SK-N-SH (cell line): ENCODE measurements around the gene NCF2. TPM values are rescaled to one million over a fixed set of nuclear protein-coding genes. Genes with fewer than 3 reads are reported as not detected.

Source experiments
- CTCF ChIA-PET: fragments of 300-600, 350-600 bp; formaldehyde crosslinking; extraction: SDS; loops from one replicate; lab custom pipeline; 2021; lab: Yijun Ruan, JAX
- POLR2A ChIA-PET: fragments of 350-600 bp; sonication (Branson Sonifier 250); formaldehyde crosslinking; extraction: SDS; loops from one replicate; lab custom pipeline; 2020; ENCODE audit warnings: antibody characterized with exemption, inconsistent platforms; lab: Yijun Ruan, JAX
- DNase-seq: peaks from one replicate; pipeline ENCODE4 v3.0.0; 2012
- H2AFZ ChIP-seq: fragments of 200-600 bp; sonication (generic); 2 replicates; pipeline ENCODE4 v1.8.1; 2016; ENCODE audit warnings: antibody characterized with exemption, mild to moderate bottlenecking, low read depth
- H3F3A ChIP-seq: fragments of 200-600 bp; sonication (generic); replicated peaks from 2 replicates; pipeline ENCODE3; 2016; ENCODE audit warnings: antibody characterized with exemption, mild to moderate bottlenecking; ENCODE audit not compliant: insufficient read depth
- H3K27ac ChIP-seq, 2 experiments: fragments of 200-500 bp in 1 of 2; fragments of 200-600 bp in 1 of 2; sonication (Bioruptor generic) in 1 of 2; sonication (generic), shearing (Covaris generic) in 1 of 2; 2 replicates each; pipeline versions ENCODE4 v1.5.1 to v1.6.1; 2014 to 2016; ENCODE audit warnings: low read depth in 2 of 2, inconsistent platforms in 1 of 2, low read length in 1 of 2, mild to moderate bottlenecking in 1 of 2, mixed read lengths in 1 of 2
- H3K27me3 ChIP-seq: fragments of 200-600 bp; sonication (generic), shearing (Covaris generic); 2 replicates; pipeline ENCODE4 v1.6.1; 2016; ENCODE audit warnings: mixed run types; ENCODE audit not compliant: insufficient read depth
- H3K36me3 ChIP-seq, 2 experiments: fragments of 200-500 bp in 1 of 2; fragments of 200-600 bp in 1 of 2; sonication (Bioruptor generic) in 1 of 2; sonication (generic) in 1 of 2; replicated peaks in 1 of 2; 2 replicates each; pipeline versions ENCODE3 to v1.5.1; 2014 to 2016; ENCODE audit warnings: low read length in 1 of 2, mild to moderate bottlenecking in 1 of 2; ENCODE audit not compliant: insufficient read depth in 2 of 2, control insufficient read depth in 1 of 2
- H3K4me1 ChIP-seq, 2 experiments: fragments of 200-500 bp in 1 of 2; fragments of 200-600 bp in 1 of 2; sonication (Bioruptor generic) in 1 of 2; sonication (generic), shearing (Covaris generic) in 1 of 2; 2 replicates each; pipeline versions ENCODE4 v1.5.1 to v1.6.1; 2014 to 2016; ENCODE audit warnings: low read depth in 1 of 2, low read length in 1 of 2, mixed run types in 1 of 2; ENCODE audit not compliant: insufficient read depth in 2 of 2, control insufficient read depth in 1 of 2
- H3K4me2 ChIP-seq: fragments of 200-600 bp; sonication (generic), shearing (Covaris generic); 2 replicates; pipeline ENCODE4 v1.6.1; 2017; ENCODE audit warnings: mixed run types
- H3K4me3 ChIP-seq, 2 experiments: fragments of 200-500 bp in 1 of 2; fragments of 200-600 bp in 1 of 2; sonication (Bioruptor generic) in 1 of 2; sonication (generic), shearing (Covaris generic) in 1 of 2; 2 replicates each; pipeline versions ENCODE4 v1.5.1 to v1.8.1; 2014 to 2016; ENCODE audit warnings: low read depth in 2 of 2, inconsistent platforms in 1 of 2, low read length in 1 of 2, mild to moderate bottlenecking in 1 of 2, mixed read lengths in 1 of 2, moderate library complexity in 1 of 2
- H3K79me2 ChIP-seq: fragments of 200-600 bp; sonication (generic); 2 replicates; pipeline ENCODE4 v1.8.1; 2017; ENCODE audit warnings: mild to moderate bottlenecking; ENCODE audit not compliant: insufficient read depth
- H3K9ac ChIP-seq: fragments of 200-600 bp; sonication (generic); 2 replicates; pipeline ENCODE4 v1.6.1; 2017; ENCODE audit warnings: mixed run types
- H3K9me2 ChIP-seq: fragments of 200-600 bp; sonication (generic); 2 replicates; pipeline ENCODE4 v1.6.1; 2017; ENCODE audit warnings: mixed run types
- H3K9me3 ChIP-seq: fragments of 200-600 bp; sonication (generic); 2 replicates; pipeline ENCODE4 v1.6.1; 2017; ENCODE audit warnings: mixed run types, mild to moderate bottlenecking, moderate library complexity
- H4K20me1 ChIP-seq: fragments of 200-600 bp; sonication (generic); 2 replicates; pipeline ENCODE4 v1.6.1; 2017; ENCODE audit warnings: mild to moderate bottlenecking, mixed run types; ENCODE audit not compliant: insufficient read depth
- CHD2 ChIP-seq: fragments of 150-350 bp; IDR thresholded peaks from 2 replicates; pipeline ENCODE4 v1.6.1; 2018; ENCODE audit warnings: low read length; ENCODE audit not compliant: partially characterized antibody
- CTCF ChIP-seq: fragments of 200-600 bp; sonication (generic); IDR thresholded peaks from 2 replicates; pipeline ENCODE4 v1.6.1; 2017; ENCODE audit warnings: antibody characterized with exemption, mild to moderate bottlenecking, moderate library complexity
- ELF1 ChIP-seq: IDR thresholded peaks from 2 replicates; pipeline ENCODE4 v1.4.0; 2012
- EZH2phosphoT487 ChIP-seq: fragments of 200-600 bp; sonication (generic); IDR thresholded peaks from 2 replicates; pipeline ENCODE4 v1.6.1; 2017; ENCODE audit warnings: low read depth, mixed run types, mild to moderate bottlenecking, antibody characterized with exemption, moderate library complexity, borderline replicate concordance
- FOXJ3 ChIP-seq: sonication (generic); formaldehyde crosslinking; IDR thresholded peaks from 2 replicates; pipeline ENCODE4 v1.5.1; 2020; ENCODE audit warnings: mild to moderate bottlenecking, missing genetic modification reagents
- FOXM1 ChIP-seq: IDR thresholded peaks from 2 replicates; pipeline ENCODE4 v1.4.0; 2012; ENCODE audit warnings: low read depth, mild to moderate bottlenecking
- GABPA ChIP-seq: IDR thresholded peaks from 2 replicates; pipeline ENCODE4 v1.4.0; 2012; ENCODE audit warnings: low read depth, mild to moderate bottlenecking
- GATA2 ChIP-seq: sonication (generic); formaldehyde crosslinking; IDR thresholded peaks from 2 replicates; pipeline ENCODE4 v1.5.0; 2020; ENCODE audit warnings: mild to moderate bottlenecking, missing genetic modification reagents
- IRF3 ChIP-seq: fragments of 150-350 bp; IDR thresholded peaks from 2 replicates; pipeline ENCODE4 v1.6.1; 2016; ENCODE audit warnings: mild to moderate bottlenecking, low read depth, low read length
- JUND ChIP-seq: IDR thresholded peaks from 2 replicates; pipeline ENCODE4 v1.4.0; 2012
- NFIC ChIP-seq: IDR thresholded peaks from 2 replicates; pipeline ENCODE4 v1.4.0; 2012; ENCODE audit warnings: borderline replicate concordance
- NRF1 ChIP-seq: IDR thresholded peaks from 2 replicates; pipeline ENCODE4 v1.6.1; 2012; ENCODE audit warnings: low read depth, mild to moderate bottlenecking, low read length
- PBX3 ChIP-seq: IDR thresholded peaks from 2 replicates; pipeline ENCODE4; 2012
- POLR2AphosphoS5 ChIP-seq: IDR thresholded peaks from 2 replicates; pipeline ENCODE4 v1.6.1; 2012; ENCODE audit warnings: low read depth, low read length
- RAD21 ChIP-seq: IDR thresholded peaks from 2 replicates; pipeline ENCODE4 v1.6.1; 2012; ENCODE audit warnings: mild to moderate bottlenecking, low read length
- REST ChIP-seq: IDR thresholded peaks from 2 replicates; pipeline ENCODE4 v1.6.1; 2012; ENCODE audit warnings: mild to moderate bottlenecking, low read depth, low read length, moderate library complexity
- RXRA ChIP-seq: IDR thresholded peaks from 2 replicates; pipeline ENCODE4 v1.4.0; 2012; ENCODE audit warnings: low read depth, mild to moderate bottlenecking, borderline replicate concordance
- SIN3A ChIP-seq: IDR thresholded peaks from 2 replicates; pipeline ENCODE4 v1.6.1; 2012; ENCODE audit warnings: low read depth, mild to moderate bottlenecking, low read length, moderate library complexity, borderline replicate concordance
- TAF1 ChIP-seq: IDR thresholded peaks from 2 replicates; pipeline ENCODE4 v1.6.1; 2012; ENCODE audit warnings: low read depth, mild to moderate bottlenecking, low read length, moderate library complexity, borderline replicate concordance
- WGBS: methylation state at CpG from one replicate; pipeline ENCODE4 v1.1.6; 2017; ENCODE audit warnings: low lambda C conversion rate; 5-methylcytosine and 5-hydroxymethylcytosine counted together
- polyA plus RNA-seq, 3 experiments: library from polyadenylated mRNA; depleted of rRNA; stranded (reverse); fragments of >200 nt; gene quantifications; 2 replicates each; pipeline ENCODE4 v1.2.3, GENCODE V29; 2012

NCF2 gene
- polyA plus RNA-seq, 1 of the 3 experiments (the other 2 are of a cell fraction), result 2.0 TPM

- no peaks in the 10 kb centered on the region for H3K36me3 ChIP-seq
- TF ChIP-seq JUND, result no peak
- TF ChIP-seq POLR2AphosphoS5, result no peak
- TF ChIP-seq PBX3, result no peak
- no peak for TF ChIP-seq FOXJ3
- no peak for TF ChIP-seq EZH2phosphoT487
- no peak for TF ChIP-seq IRF3
- TF ChIP-seq ELF1, result no peak
- no peak for TF ChIP-seq CTCF
- no peak for TF ChIP-seq FOXM1
- TF ChIP-seq, all 33 proteins: peak for 0
- ChIA-PET POLR2A (no interaction called here), CTCF (no interaction called here)
- H3K4me3 ChIP-seq, result no peak overlapping the region
- H3K9me3 ChIP-seq, result no peaks in the 10 kb centered on the region
- WGBS, result 82% methylated on average over 2 of the region's 2 CpGs
- no peaks in the 10 kb centered on the region for H3K9me2 ChIP-seq
- H3K9ac ChIP-seq, result no peak overlapping the region
- no peak overlapping the region for H2AFZ ChIP-seq
- H4K20me1 ChIP-seq, result no peaks in the 10 kb centered on the region
- peaks cover 3% of the 10 kb centered on the region for H3F3A ChIP-seq
- H3K27me3 ChIP-seq, result no peaks in the 10 kb centered on the region
- no peaks in the 10 kb centered on the region for H3K79me2 ChIP-seq
- H3K27ac ChIP-seq, result no peak overlapping the region
- H3K4me2 ChIP-seq, result no peak overlapping the region
- H3K4me1 ChIP-seq, result peaks cover 0 to 6% of the 10 kb centered on the region in 2 experiments; a peak in 1 of 4 replicates
- DNase-seq, result no peak
Measured at GRCh38 chr1:183595537-183595936, 5.3 kb upstream of the NCF2 start.

GRCh38 chr1:183593356-183593755, 3.1 kb upstream of the NCF2 start:
- H3K79me2 ChIP-seq, result no peaks in the 10 kb centered on the region
- H3F3A ChIP-seq, result no peaks in the 10 kb centered on the region
- POLR2A ChIA-PET, result no interaction called here
- peak overlapping the region in 1 of 2 experiments; percentile 2; a peak in 1 of 4 replicates for H3K27ac ChIP-seq
- no peaks in the 10 kb centered on the region for H3K36me3 ChIP-seq
- 93% methylated on average over 3 of the region's 3 CpGs for WGBS
- H3K4me2 ChIP-seq, result no peak overlapping the region
- peaks cover 0 to 6% of the 10 kb centered on the region in 2 experiments; a peak in 1 of 4 replicates for H3K4me1 ChIP-seq
- H3K9me3 ChIP-seq, result no peaks in the 10 kb centered on the region
- no peaks in the 10 kb centered on the region for H3K9me2 ChIP-seq
- H4K20me1 ChIP-seq, result no peaks in the 10 kb centered on the region
- no peak overlapping the region for H3K9ac ChIP-seq
- H2AFZ ChIP-seq, result no peak overlapping the region
- no peak for TF ChIP-seq NFIC
- TF ChIP-seq POLR2AphosphoS5, result no peak
- no peak for TF ChIP-seq TAF1
- no peak for TF ChIP-seq SIN3A
- TF ChIP-seq CHD2, result no peak
- TF ChIP-seq NRF1, result no peak
- TF ChIP-seq JUND, result no peak
- no peak for TF ChIP-seq RAD21
- TF ChIP-seq GABPA, result no peak
- no peak for TF ChIP-seq IRF3
- TF ChIP-seq RXRA, result no peak
- no peak for TF ChIP-seq GATA2 (CRISPR knock-in tag)
- no peak for TF ChIP-seq ELF1
- TF ChIP-seq REST, result no peak
- TF ChIP-seq FOXJ3, result no peak
- no peak for TF ChIP-seq EZH2phosphoT487
- no peaks in the 10 kb centered on the region for H3K27me3 ChIP-seq
- CTCF ChIA-PET, result interaction anchor here (1.5 kb wide), 1 partner anchor 16 kb away, joined by 4 read pairs; no protein-coding TSS in a partner anchor
- no peak overlapping the region for H3K4me3 ChIP-seq
- no peak for DNase-seq
